ENCODE data around the gene TPST1.
"Not testable (repeated sequence)": the region's sequence is repeated elsewhere in the genome, so short reads cannot be mapped to it uniquely, and the experiment has no call there.

Gene TPST1

GRCh38 chr7:66306243-66306642 lies 101.1 kb downstream of the TPST1 start:
- TF ChIP-seq ZNF274 (IDR thresholded peaks at IDR 0.05; ENCODE audit: low read depth, low read length): no peak
- H3K4me3 ChIP-seq (ENCODE audit: low read length): no peak overlapping the region

GRCh38 chr7:66307591-66308215 lies 102.6 kb downstream of the TPST1 start:
- no peak for TF ChIP-seq ZNF274 (IDR thresholded peaks at IDR 0.05; ENCODE audit: low read depth, low read length)
- no peak overlapping the region for H3K4me3 ChIP-seq (ENCODE audit: low read length)

GRCh38 chr7:66308411-66308810 lies 103.3 kb downstream of the TPST1 start:
- no peak for TF ChIP-seq ZNF274 (IDR thresholded peaks at IDR 0.05; ENCODE audit: low read depth, low read length)
- no peak overlapping the region for H3K4me3 ChIP-seq (ENCODE audit: low read length)

- no peak overlapping the region for H3K4me3 ChIP-seq (ENCODE audit: low read length)
- TF ChIP-seq ZNF274 (IDR thresholded peaks at IDR 0.05; ENCODE audit: low read depth, low read length): no peak
Observed at GRCh38 chr7:66310620-66311019, 105.5 kb downstream of the TPST1 start.

GRCh38 chr7:66313886-66314568 lies 108.9 kb downstream of the TPST1 start:
- no peak for TF ChIP-seq ZNF274 (IDR thresholded peaks at IDR 0.05; ENCODE audit: low read depth, low read length)
- no peak overlapping the region for H3K4me3 ChIP-seq (ENCODE audit: low read length)

GRCh38 chr7:66315192-66315591 lies 110.1 kb downstream of the TPST1 start:
- no peak for TF ChIP-seq ZNF274 (IDR thresholded peaks at IDR 0.05; ENCODE audit: low read depth, low read length)
- H3K4me3 ChIP-seq (ENCODE audit: low read length): no peak overlapping the region

- no peak overlapping the region for H3K4me3 ChIP-seq (ENCODE audit: low read length)
- no peak for TF ChIP-seq ZNF274 (IDR thresholded peaks at IDR 0.05; ENCODE audit: low read depth, low read length)
Observed at GRCh38 chr7:66319407-66319979, 114.4 kb downstream of the TPST1 start.

- H3K4me3 ChIP-seq (ENCODE audit: low read length): no peak overlapping the region
- TF ChIP-seq ZNF274 (IDR thresholded peaks at IDR 0.05; ENCODE audit: low read depth, low read length): no peak
Observed at GRCh38 chr7:66321283-66321682, 116.1 kb downstream of the TPST1 start.

- TF ChIP-seq ZNF274 (IDR thresholded peaks at IDR 0.05; ENCODE audit: low read depth, low read length): no peak
- H3K4me3 ChIP-seq (ENCODE audit: low read length): no peak overlapping the region
Observed at GRCh38 chr7:66323114-66323796, 118.1 kb downstream of the TPST1 start.

GRCh38 chr7:66324985-66325384 lies 119.9 kb downstream of the TPST1 start:
- H3K4me3 ChIP-seq (ENCODE audit: low read length): not testable (repeated sequence)

- no peak for TF ChIP-seq ZNF274 (IDR thresholded peaks at IDR 0.05; ENCODE audit: low read depth, low read length)
Observed at GRCh38 chr7:66326501-66327215, 121.5 kb downstream of the TPST1 start.

GRCh38 chr7:66330961-66331360 lies 125.8 kb downstream of the TPST1 start:
- no peak for TF ChIP-seq ZNF274 (IDR thresholded peaks at IDR 0.05; ENCODE audit: low read depth, low read length)
- H3K4me3 ChIP-seq (ENCODE audit: low read length): no peak overlapping the region

More at GRCh38 chr7:66326501-66327215, 121.5 kb downstream of the TPST1 start:
- no peak overlapping the region for H3K4me3 ChIP-seq (ENCODE audit: low read length)

- TF ChIP-seq ZNF274 (IDR thresholded peaks at IDR 0.05; ENCODE audit: low read depth, low read length): no peak
- no peak overlapping the region for H3K4me3 ChIP-seq (ENCODE audit: low read length)
Observed at GRCh38 chr7:66331883-66332282, 126.7 kb downstream of the TPST1 start.

GRCh38 chr7:66333443-66333842 lies 128.3 kb downstream of the TPST1 start:
- no peak overlapping the region for H3K4me3 ChIP-seq (ENCODE audit: low read length)
- no peak for TF ChIP-seq ZNF274 (IDR thresholded peaks at IDR 0.05; ENCODE audit: low read depth, low read length)
